Measurements from ENCODE around the gene DFFB.

The DFFB gene

GRCh38 chr1:3872546-3872945 is 15.3 kb downstream of the DFFB start:
- no peak for DNase-seq (ENCODE audit: low read depth, low spot score)

- DNase-seq (ENCODE audit: low read depth, low spot score) = no peak
These were observed 17.5 kb downstream of the DFFB start for GRCh38 chr1:3874736-3875135.

GRCh38 chr1:3876716-3877115 is 19.4 kb downstream of the DFFB start:
- no peak for DNase-seq (ENCODE audit: low read depth, low spot score)

GRCh38 chr1:3879099-3879498 is 21.8 kb downstream of the DFFB start:
- no peak for DNase-seq (ENCODE audit: low read depth, low spot score)

DNA sequence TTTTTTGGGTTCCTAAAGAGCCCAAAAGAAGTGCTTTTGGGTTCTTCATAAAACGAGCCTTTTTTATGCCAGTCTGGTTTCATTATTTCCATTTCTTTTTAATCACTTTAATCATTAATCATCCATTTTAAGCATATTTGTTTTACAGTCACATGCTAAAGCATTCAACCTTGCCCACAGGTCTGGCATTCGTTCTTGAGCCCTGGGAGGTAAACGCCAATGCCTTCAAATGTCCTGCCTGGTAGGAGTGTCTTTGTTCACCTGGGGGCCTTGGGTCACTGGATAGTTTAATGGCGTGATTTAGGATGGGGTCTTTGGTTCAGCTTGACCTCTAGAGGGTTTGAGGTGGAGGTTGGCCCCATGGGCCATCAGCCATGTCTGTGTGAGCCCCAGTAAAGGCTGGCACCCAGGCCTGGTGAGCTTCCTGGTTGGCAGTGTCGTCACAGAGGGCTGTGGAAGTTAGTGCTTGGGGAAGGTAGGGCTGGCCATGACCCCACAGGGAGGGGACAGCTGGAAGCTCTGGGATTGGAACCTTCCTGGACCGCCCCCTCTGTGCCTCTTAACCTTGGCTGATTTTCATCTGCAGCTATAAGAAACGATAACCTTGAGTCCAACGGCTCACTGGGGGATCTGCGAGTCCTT is 22.6 kb downstream of the DFFB start:
- no peak for DNase-seq (ENCODE audit: low read depth, low spot score)

- DNase-seq (ENCODE audit: low read depth, low spot score) = no peak
These were observed 23.3 kb downstream of the DFFB start for GRCh38 chr1:3880429-3881192.

GRCh38 chr1:3881193-3881480 is 23.9 kb downstream of the DFFB start:
- DNase-seq (ENCODE audit: low read depth, low spot score) = no peak

- DNase-seq (ENCODE audit: low read depth, low spot score) = no peak
These were observed 26.1 kb downstream of the DFFB start for GRCh38 chr1:3883194-3883925.

DNA sequence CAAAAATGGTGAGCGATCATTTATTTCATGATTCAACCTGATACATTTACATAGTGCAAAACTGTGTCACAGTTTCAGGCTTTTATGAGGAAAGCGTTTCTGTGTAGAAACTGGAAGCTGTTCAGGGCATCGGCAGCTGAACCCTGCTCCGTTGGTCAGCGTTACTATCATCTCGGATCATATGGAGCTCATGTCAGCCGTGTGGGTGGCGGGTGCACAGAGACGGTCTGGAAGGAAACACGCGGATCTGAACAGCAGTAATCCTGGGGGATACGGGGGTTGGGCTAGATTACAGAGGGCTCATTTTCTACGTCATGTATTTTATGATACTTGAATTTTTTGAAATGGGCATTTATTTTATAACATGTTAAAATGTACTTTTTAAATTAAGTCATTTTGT is 27.7 kb downstream of the DFFB start:
- DNase-seq (ENCODE audit: low read depth, low spot score) = no peak

DNA sequence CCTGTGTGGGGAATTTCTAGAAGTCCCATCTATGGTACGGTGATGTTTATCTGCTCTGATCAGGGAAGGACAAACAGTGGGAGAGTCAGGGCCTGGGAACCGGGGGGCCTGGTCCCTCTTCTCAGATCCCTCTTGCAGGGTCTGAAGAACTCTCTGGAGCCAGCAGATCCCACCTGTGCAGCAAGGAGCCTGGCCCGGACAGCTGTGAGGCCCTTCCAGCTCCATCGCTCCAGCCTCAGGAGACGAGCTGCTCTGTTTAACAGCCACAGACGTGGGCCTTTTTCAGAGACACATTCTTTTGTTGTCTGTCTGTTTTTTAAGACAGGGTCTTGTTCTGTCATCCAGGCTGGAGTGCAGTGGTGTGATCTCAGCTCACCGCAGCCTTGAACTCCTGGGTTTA is 28.3 kb downstream of the DFFB start:
- no peak for DNase-seq (ENCODE audit: low read depth, low spot score)

DNA sequence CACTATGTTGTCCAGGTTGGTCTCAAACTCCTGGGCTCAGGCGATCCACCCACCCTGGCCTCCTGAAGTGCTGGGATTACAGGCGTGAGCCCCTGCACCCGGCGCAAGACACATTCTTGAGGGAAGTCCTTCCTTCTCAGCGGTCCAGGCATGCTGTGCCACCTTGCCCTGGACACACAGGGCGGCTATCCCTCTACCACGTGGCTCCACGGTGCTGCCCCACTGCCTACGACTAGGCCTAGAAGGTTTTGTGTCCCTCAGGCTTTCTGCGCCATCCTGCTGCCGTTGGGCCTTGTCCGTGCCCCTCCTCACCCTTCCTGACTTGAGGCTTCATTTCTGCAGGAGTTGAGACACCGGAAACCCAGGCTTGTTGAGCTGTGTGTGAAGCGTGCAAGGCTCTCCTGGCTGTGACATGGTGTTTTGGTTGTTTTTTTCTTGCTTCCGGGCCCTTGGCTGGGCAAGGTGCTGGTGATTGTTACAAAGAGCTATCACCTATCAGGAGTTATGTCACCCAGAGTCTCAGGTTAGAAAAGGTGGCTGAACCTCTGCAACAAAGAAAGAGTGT is 28.9 kb downstream of the DFFB start:
- DNase-seq (ENCODE audit: low read depth, low spot score) = no peak

DNA sequence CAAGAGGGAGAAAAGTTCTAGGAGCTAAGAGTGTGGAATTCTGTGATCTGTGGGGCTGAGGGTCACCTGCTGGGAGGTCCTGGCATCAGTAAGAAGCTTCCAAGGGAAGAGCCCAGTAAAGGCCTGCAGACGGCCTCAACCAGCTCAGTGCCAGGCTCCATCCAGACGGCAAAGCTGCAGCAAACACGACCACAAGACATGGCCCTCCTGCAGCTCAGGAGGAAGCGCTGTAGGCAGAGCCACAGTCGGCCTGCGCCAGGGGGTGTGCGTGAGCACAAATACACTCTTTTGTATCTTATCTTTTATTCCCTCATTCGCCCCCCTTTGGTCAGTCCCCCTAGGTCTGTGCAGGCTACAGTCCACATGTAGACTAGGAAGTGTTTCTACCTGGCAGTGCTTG is 29.4 kb downstream of the DFFB start:
- DNase-seq (ENCODE audit: low read depth, low spot score) = no peak

GRCh38 chr1:3888301-3888700 is 31.0 kb downstream of the DFFB start:
- no peak for DNase-seq (ENCODE audit: low read depth, low spot score)

DNA sequence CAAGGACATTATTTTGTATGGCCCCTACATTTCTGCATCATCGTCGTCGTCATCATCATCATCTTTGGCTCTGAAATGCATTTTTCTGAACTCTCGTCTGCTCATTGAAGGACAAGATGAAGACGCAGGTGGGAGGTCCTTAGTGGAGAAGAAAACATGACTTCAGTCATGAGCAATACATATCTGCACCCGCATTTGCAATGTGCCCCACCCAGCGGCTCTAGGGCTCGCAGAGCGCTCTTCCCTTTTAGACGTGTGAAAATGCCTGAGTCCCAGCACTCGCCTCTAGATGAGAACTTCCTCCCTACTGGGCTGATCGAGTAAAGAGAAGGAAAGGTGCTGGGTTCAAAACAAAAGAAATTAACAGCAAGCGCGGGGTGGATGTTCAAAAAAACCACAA is 32.7 kb downstream of the DFFB start:
- no peak for DNase-seq (ENCODE audit: low read depth, low spot score)

GRCh38 chr1:3890389-3891328 is 33.4 kb downstream of the DFFB start:
- no peak for DNase-seq (ENCODE audit: low read depth, low spot score)

GRCh38 chr1:3891329-3891865 is 34.1 kb downstream of the DFFB start:
- DNase-seq (ENCODE audit: low read depth, low spot score) = no peak

DNA sequence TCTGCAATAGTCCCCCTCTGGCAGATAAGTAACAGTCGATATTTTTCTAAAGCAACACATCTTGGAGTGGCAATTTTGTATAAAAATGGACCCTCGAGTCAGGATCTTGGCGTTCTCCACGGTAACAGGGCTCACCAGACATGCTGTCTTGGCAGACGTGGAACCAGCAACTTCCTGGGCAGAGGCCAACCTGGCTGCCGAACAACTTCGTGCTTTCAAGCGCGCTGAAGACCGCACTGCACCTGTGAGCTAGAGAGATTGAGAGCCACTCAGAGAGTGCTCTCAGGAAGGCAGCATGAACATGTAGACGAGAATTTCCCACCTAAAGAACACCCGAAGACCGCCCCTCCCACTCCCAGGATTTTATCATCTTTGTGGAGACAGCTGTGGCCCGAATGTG is 35.5 kb downstream of the DFFB start:
- DNase-seq (ENCODE audit: low read depth, low spot score) = no peak

- no peak for DNase-seq (ENCODE audit: low read depth, low spot score)
These were observed 35.9 kb downstream of the DFFB start for GRCh38 chr1:3893190-3893589.

DNA sequence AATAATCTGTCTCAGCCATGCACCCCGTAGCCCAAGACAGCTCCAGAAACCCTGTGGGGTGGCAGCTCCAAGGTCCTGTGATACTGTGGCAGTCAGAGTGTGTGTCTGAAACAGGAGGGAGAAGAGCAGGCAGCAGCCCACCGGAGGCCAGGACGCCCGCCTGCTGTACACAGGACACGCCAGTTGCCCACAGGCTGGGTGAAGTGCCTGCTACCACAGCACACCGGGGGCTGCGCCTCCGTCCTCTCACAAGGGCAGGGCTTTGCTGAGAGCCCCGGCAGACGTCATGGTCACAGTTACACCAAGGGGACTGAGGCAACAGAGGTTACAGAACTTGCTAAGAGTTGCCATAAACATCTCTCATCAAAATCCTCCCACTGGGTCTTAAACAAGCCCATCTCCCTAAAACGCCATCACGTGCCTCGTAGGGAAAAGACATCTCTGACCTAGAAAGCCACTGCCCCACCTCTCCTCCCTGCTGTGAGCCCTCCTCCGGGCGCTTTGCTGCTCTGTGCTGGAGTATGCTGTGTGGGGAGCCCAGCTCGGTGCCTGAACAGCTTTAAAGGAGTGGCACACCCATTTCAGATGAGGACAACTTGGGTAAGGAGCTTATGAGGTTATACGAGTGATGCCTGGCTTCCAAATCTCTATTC is 37.5 kb downstream of the DFFB start:
- no peak for DNase-seq (ENCODE audit: low read depth, low spot score)

- DNase-seq (ENCODE audit: low read depth, low spot score) = no peak
These were observed 38.1 kb downstream of the DFFB start for GRCh38 chr1:3895279-3895950.

All from brain pericyte (primary cell).